SK-N-SH treated with all-trans-retinoic acid at 6 μM for 48 hours (cell line): ENCODE measurements around the gene THAP8.

Experiments
- ATAC-seq: fragments of 200-7000 bp; cut with Tn5 transposase; 3 replicates; pipeline ENCODE4 v1.9.1; 2020; ENCODE audit warnings: mild to moderate bottlenecking, moderate library complexity
- ARNTL ChIP-seq: fragments of 450-650 bp; formaldehyde crosslinking; IDR thresholded peaks from 2 replicates; pipeline ENCODE4 v1.5.0; 2020; ENCODE audit warnings: low read depth, mild to moderate bottlenecking, moderate library complexity, borderline replicate concordance
- BACH2 ChIP-seq: fragments of 250-450 bp; sonication (Bioruptor Pico); IDR thresholded peaks from 2 replicates; pipeline ENCODE4 v1.9.0; 2021; ENCODE audit warnings: mild to moderate bottlenecking, borderline replicate concordance
- CREB5 ChIP-seq: fragments of 250-450 bp; sonication (Bioruptor Pico); IDR thresholded peaks from 2 replicates; pipeline ENCODE4 v1.5.1; 2020; ENCODE audit warnings: low read depth, mild to moderate bottlenecking, moderate library complexity
- CSDC2 ChIP-seq: fragments of 250-450 bp; sonication (Bioruptor Pico); IDR thresholded peaks from 2 replicates; pipeline ENCODE4 v1.5.0; 2020; ENCODE audit warnings: mild to moderate bottlenecking, moderate library complexity
- CSRNP3 ChIP-seq: fragments of 250-450 bp; sonication (Bioruptor Pico); IDR thresholded peaks from 2 replicates; pipeline ENCODE4 v1.5.1; 2021; ENCODE audit warnings: mild to moderate bottlenecking, moderate library complexity
- ESRRG ChIP-seq: fragments of 250-450 bp; sonication (Bioruptor Pico); IDR thresholded peaks from 2 replicates; pipeline ENCODE4 v1.6.1; 2021; ENCODE audit warnings: mild to moderate bottlenecking
- GLIS3 ChIP-seq: fragments of 250-450 bp; sonication (Bioruptor Pico); IDR thresholded peaks from 2 replicates; pipeline ENCODE4 v1.5.0; 2020; ENCODE audit warnings: mild to moderate bottlenecking, moderate library complexity
- ISL1 ChIP-seq: fragments of 250-450 bp; sonication (Bioruptor Pico); IDR thresholded peaks from 2 replicates; pipeline ENCODE4 v2.1.2; 2022; ENCODE audit warnings: mild to moderate bottlenecking, moderate library complexity
- OSR1 ChIP-seq: fragments of 250-450 bp; sonication (Bioruptor Pico); IDR thresholded peaks from 2 replicates; pipeline ENCODE4 v1.8.0; 2022; ENCODE audit warnings: moderate library complexity, mild to moderate bottlenecking, inconsistent platforms
- POU6F1 ChIP-seq: fragments of 250-450 bp; sonication (Bioruptor Pico); IDR thresholded peaks from 2 replicates; pipeline ENCODE4 v1.8.0; 2021; ENCODE audit warnings: low read depth, mild to moderate bottlenecking, moderate library complexity, borderline replicate concordance
- PPARA ChIP-seq: fragments of 250-450 bp; sonication (Bioruptor Pico); IDR thresholded peaks from 2 replicates; pipeline ENCODE4 v1.5.0; 2020; ENCODE audit warnings: mild to moderate bottlenecking, borderline replicate concordance
- RARB ChIP-seq: fragments of 250-450 bp; sonication (Bioruptor Pico); IDR thresholded peaks from 2 replicates; pipeline ENCODE4 v1.8.0; 2021; ENCODE audit warnings: mild to moderate bottlenecking, moderate library complexity
- SNAI2 ChIP-seq: fragments of 250-450 bp; sonication (Bioruptor Pico); IDR thresholded peaks from 2 replicates; pipeline ENCODE4 v1.5.0; 2020; ENCODE audit warnings: mild to moderate bottlenecking, moderate library complexity
- TCF4 ChIP-seq: fragments of 250-450 bp; sonication (Bioruptor Pico); IDR thresholded peaks from 2 replicates; pipeline ENCODE4 v1.8.0; 2021; ENCODE audit warnings: mild to moderate bottlenecking, moderate library complexity, borderline replicate concordance
- TOX ChIP-seq: fragments of 250-450 bp; sonication (Bioruptor Pico); IDR thresholded peaks from 2 replicates; pipeline ENCODE4 v1.8.0; 2021; ENCODE audit warnings: mild to moderate bottlenecking, moderate library complexity, borderline replicate concordance
- ZC3H10 ChIP-seq: fragments of 250-450 bp; sonication (Bioruptor Pico); IDR thresholded peaks from 2 replicates; pipeline ENCODE4 v1.5.1; 2021; ENCODE audit warnings: mild to moderate bottlenecking, moderate library complexity
- ZFP3 ChIP-seq: fragments of 250-450 bp; sonication (Bioruptor Pico); IDR thresholded peaks from 2 replicates; pipeline ENCODE4 v1.5.0; 2020; ENCODE audit warnings: mild to moderate bottlenecking, moderate library complexity
- ZFP30 ChIP-seq: fragments of 450-650 bp; formaldehyde crosslinking; IDR thresholded peaks from 2 replicates; pipeline ENCODE4 v1.5.0; 2022; ENCODE audit warnings: mild to moderate bottlenecking, moderate library complexity
- ZNF565 ChIP-seq: fragments of 450-650 bp; formaldehyde crosslinking; conservative IDR thresholded peaks from 2 replicates; pipeline ENCODE4 v1.5.0; 2020; ENCODE audit warnings: low read depth, mild to moderate bottlenecking, moderate library complexity
- ZNF70 ChIP-seq: fragments of 450-650 bp; formaldehyde crosslinking; IDR thresholded peaks from 2 replicates; pipeline ENCODE4 v1.5.0; 2020; ENCODE audit warnings: mild to moderate bottlenecking, moderate library complexity
- ZNF8 ChIP-seq: fragments of 450-650 bp; formaldehyde crosslinking; IDR thresholded peaks from 2 replicates; pipeline ENCODE4 v1.5.0; 2020; ENCODE audit warnings: mild to moderate bottlenecking, moderate library complexity
- TF ChIP-seq, protein P1 (sequence below): fragments of 250-450 bp; sonication (Bioruptor Pico); IDR thresholded peaks from 2 replicates; pipeline ENCODE4 v1.5.0; 2020; ENCODE audit warnings: mild to moderate bottlenecking, moderate library complexity
- TF ChIP-seq, protein P2 (sequence below): fragments of 250-450 bp; sonication (Bioruptor Pico); IDR thresholded peaks from 2 replicates; pipeline ENCODE4 v1.8.0; 2020; ENCODE audit warnings: mild to moderate bottlenecking, moderate library complexity, borderline replicate concordance

THAP8 gene

GRCh38 chr19:36013280-36014011 lies 40.6 kb downstream of the THAP8 start:
- TF ChIP-seq ZNF70 (no peak), ZNF8 (CRISPR knock-in tag) (no peak), RARB (no peak), ARNTL (no peak)
- no peak for ATAC-seq

- TF ChIP-seq PPARA (no peak), BACH2 (CRISPR knock-in tag) (no peak), OSR1 (no peak), CSDC2 (no peak), ZFP3 (no peak), ESRRG (no peak), ARNTL (no peak), ZC3H10 (CRISPR knock-in tag) (no peak), GLIS3 (CRISPR knock-in tag) (no peak), TOX (CRISPR knock-in tag) (no peak), ZNF565 (CRISPR knock-in tag) (no peak), ZNF8 (CRISPR knock-in tag) (no peak)
- TF ChIP-seq, protein P1, sequence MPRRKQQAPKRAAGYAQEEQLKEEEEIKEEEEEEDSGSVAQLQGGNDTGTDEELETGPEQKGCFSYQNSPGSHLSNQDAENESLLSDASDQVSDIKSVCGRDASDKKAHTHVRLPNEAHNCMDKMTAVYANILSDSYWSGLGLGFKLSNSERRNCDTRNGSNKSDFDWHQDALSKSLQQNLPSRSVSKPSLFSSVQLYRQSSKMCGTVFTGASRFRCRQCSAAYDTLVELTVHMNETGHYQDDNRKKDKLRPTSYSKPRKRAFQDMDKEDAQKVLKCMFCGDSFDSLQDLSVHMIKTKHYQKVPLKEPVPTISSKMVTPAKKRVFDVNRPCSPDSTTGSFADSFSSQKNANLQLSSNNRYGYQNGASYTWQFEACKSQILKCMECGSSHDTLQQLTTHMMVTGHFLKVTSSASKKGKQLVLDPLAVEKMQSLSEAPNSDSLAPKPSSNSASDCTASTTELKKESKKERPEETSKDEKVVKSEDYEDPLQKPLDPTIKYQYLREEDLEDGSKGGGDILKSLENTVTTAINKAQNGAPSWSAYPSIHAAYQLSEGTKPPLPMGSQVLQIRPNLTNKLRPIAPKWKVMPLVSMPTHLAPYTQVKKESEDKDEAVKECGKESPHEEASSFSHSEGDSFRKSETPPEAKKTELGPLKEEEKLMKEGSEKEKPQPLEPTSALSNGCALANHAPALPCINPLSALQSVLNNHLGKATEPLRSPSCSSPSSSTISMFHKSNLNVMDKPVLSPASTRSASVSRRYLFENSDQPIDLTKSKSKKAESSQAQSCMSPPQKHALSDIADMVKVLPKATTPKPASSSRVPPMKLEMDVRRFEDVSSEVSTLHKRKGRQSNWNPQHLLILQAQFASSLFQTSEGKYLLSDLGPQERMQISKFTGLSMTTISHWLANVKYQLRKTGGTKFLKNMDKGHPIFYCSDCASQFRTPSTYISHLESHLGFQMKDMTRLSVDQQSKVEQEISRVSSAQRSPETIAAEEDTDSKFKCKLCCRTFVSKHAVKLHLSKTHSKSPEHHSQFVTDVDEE (CRISPR knock-in tag), result no peak
- TF ChIP-seq, protein P2, sequence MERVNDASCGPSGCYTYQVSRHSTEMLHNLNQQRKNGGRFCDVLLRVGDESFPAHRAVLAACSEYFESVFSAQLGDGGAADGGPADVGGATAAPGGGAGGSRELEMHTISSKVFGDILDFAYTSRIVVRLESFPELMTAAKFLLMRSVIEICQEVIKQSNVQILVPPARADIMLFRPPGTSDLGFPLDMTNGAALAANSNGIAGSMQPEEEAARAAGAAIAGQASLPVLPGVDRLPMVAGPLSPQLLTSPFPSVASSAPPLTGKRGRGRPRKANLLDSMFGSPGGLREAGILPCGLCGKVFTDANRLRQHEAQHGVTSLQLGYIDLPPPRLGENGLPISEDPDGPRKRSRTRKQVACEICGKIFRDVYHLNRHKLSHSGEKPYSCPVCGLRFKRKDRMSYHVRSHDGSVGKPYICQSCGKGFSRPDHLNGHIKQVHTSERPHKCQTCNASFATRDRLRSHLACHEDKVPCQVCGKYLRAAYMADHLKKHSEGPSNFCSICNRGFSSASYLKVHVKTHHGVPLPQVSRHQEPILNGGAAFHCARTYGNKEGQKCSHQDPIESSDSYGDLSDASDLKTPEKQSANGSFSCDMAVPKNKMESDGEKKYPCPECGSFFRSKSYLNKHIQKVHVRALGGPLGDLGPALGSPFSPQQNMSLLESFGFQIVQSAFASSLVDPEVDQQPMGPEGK, result no peak
- TF ChIP-seq, all 23 proteins: peak for 0
- no peak for ATAC-seq
Measured at GRCh38 chr19:36010402-36010801, 43.7 kb downstream of the THAP8 start.

DNA sequence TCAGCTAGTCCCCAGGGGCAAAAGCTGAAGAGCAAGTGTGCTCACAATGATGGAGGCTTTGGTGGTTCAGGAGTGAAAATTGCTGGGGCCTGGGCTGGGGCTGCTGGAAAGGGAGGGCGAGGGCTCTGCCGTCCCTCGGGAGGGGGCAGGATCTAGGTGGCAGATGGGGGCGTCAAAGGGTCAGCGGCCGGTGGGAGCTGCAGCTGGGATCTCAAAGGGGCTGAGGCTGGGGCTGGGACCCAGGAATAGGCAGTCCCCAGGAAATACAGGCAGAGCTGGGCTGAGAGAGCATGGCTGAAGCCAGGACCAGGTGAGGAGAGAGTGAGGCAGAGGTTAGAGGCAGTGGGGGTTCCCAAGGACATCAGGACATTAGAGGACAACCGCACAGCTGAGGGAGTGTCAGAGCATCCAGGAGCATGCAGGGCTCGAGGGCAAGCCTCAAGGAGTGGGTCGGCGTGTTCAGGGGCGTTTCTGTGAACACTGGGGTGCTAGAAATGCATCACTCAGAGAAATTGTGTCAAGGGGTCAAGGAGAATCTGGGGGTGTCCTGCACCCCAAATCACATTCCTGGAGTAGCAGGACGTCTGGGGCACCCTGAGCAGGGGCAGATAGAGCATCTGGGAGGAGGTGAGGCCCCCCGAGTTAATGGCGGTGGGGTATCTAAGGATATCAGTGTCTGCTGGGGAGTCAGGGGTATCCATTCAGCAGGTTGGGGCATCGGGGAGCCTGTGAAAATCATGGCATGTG lies 44.3 kb downstream of the THAP8 start:
- ATAC-seq, result no peak
- TF ChIP-seq SNAI2 (CRISPR knock-in tag) (no peak), POU6F1 (CRISPR knock-in tag) (no peak), RARB (no peak), ISL1 (CRISPR knock-in tag) (no peak), BACH2 (CRISPR knock-in tag) (no peak), ZC3H10 (CRISPR knock-in tag) (no peak), TCF4 (CRISPR knock-in tag) (no peak), TOX (CRISPR knock-in tag) (no peak), OSR1 (no peak), CSDC2 (no peak), ZNF70 (no peak), CSRNP3 (CRISPR knock-in tag) (no peak), PPARA (no peak), CREB5 (CRISPR knock-in tag) (no peak), ZFP30 (CRISPR knock-in tag) (no peak)
- TF ChIP-seq, protein P2, result no peak
